Stimulated activated CD8-positive, alpha-beta memory T cell treated with anti-CD3 and anti-CD28 coated beads, Interleukin-15, amount 100 ng/mL, for 4 hours (primary cell): ENCODE data around the gene RNF26.
A peak's percentile ranks its signal among the peaks of the same experiment; 100 is the strongest.

Experiments
- DNase-seq, 2 donors: peaks; one replicate each; pipeline ENCODE4 v3.0.0-alpha.2; 2020; ENCODE audit warnings: low read depth in 2 of 2

RNF26 gene

DNA sequence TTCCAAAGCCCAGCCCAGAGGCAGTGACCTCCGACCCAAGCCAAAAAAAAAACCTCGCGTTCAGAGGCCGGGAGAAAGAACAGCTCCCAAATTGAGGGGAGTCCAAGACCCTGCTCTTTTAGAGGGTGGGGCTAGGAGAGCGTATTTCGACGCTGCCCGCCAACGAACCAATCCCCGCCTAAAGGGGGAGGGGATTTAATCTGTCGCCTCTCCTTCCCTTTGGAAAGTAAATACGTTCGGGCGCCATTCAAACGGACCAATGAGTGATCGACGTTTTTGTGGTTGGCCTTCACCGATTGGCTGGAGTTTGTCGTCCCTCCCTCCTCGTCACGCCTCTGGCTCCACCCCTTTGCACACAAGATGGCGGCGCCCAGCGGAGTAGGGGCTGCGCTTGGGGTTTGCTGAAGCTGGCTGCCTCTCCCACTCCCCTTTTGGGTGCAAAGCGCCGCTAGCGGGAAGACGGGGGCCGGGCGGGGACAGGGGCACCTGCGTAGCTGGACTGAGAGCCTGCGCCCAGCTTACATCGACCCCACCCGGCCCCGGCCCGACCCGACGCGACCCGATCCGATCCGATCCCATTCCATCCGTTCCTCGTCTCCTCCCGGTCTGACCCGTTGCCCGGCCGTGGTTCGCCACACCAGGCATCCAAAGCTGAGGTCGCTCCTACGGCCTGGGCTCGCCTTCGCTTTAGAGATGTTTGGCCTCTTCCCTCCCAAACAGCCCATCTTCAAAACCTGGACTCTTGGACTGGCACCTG lies at the start of gene RNF26:
Gene RNF26 (plus strand): TSS at position 354 of the 757 bp plus-strand sequence. CDS start 596 bp downstream, outside the sequence.
- peak; percentile 78 to 92 for DNase-seq

DNA sequence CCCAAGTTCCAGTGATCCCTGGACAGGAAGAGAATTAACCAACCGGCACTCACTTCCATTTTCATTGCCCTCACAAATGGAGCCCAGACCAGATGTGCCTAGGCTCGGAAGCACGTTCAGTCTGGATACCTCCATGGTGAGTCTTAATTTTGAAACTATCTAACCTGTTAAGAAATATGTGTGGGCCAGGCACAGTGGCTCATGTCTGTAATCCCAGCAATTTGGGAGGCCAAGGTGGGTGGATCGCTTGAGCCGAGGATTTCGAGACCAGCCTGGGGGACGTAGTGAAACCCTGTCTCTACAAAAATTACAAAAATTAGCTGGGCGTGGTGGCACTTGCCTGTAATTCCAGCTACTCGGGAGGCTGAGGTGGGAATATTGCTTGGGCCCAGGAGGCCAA lies 48.9 kb upstream of the RNF26 start:
- no peak for DNase-seq

DNA sequence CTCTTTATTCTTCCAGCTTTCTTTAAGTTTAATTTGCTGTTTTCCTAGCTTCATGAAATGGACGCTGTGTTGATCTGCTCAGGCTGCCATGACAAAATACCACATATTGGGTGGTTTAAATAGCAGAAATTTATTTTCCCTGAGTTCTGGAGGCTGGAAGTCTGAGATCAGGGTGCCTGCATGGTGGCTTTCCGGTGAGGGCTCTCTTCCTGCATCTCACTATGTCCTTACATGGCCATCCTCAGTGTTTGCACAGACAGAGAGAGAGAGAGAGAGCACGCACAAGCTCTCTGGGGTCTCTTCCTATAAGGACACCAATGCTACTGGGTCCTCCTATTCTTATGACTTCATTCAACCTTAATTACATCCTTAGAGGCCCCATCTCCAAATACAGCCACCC lies 46.1 kb upstream of the RNF26 start:
- DNase-seq = no peak

DNA sequence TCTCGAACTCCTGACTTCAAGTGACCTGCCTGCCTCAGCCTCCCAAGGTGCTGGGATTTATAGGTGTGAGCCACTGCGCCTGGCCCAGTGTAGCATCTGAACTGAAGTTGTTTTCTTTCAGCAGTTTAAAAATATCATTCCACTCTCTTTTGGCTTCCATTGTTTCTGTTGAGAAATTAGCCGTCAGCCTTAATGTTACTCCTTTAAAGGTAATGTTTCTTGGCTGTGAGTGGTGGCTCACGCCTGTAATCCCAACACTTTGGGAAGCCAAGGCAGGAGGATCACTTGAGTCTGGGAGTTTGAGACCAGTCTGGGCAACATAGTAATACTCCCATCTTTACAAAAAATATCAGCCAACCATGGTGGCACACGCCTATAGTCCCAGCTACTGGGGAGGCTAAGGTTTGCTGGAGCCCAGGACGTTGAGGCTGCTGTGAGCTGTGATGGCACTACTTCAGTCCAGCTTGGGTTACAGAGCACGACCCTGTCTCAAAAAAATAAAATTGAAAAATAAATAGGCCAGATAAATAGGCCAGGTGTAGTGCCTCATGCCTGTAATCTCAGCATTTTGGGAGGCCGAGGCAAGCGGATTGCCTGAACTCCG lies 43.3 kb upstream of the RNF26 start:
- DNase-seq = no peak

DNA sequence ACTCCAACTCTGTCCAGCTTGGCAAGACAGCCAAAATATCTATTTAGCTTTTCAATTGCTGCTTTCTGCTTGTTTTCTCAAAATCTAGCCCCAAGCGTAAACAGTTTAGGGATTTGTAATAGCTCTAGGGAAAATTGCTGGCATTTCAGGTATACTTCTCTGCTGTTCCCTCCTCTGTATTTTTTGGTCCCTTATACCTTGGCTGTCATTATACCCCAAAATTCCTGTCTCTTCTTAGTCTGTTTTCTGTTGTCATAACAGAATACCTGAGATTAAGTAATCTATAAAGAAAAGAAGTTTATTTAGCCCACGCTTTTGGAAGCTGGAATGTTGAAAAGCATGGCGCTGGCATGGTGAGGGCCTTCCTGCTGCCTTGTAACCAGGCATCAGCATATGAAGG lies 40.9 kb upstream of the RNF26 start:
- DNase-seq = no peak

DNA sequence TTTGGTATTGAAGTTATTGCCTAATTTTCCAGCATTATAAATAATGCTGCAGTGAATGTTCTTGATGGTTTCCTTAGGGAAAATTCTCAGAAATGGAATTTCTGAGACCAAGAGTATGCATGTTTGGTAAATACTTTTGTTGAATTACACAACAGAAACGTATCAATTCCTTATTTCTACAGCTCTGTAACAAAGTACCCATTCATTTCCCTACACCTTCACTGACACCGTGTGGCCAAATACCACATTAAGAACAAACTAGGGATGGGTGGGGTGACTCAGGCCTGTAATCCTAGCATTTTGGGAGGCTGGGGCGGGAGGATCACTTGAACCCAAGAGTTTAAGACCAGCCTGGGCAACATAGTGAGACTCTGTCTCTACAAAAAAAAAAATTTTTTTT lies 39.1 kb upstream of the RNF26 start:
- no peak for DNase-seq

DNA sequence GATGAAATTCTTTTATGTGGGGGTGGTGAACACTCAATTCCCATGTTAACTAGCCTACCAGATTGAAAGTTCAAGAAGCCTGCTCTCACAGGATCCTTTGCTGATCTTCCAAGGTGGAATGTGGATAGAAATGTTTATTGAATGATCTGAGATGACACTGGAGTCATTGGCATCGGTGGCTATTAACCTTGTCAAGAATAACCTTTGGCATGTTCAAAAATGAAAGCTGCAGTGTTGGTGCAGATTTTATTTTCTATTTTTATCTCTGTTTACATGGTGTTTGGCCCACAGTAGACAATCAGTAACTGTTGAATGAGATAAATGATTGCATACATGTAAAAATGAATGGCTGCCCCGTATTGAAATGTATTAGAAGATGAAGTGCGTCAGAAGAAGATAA lies 36.4 kb upstream of the RNF26 start:
- DNase-seq = no peak

DNA sequence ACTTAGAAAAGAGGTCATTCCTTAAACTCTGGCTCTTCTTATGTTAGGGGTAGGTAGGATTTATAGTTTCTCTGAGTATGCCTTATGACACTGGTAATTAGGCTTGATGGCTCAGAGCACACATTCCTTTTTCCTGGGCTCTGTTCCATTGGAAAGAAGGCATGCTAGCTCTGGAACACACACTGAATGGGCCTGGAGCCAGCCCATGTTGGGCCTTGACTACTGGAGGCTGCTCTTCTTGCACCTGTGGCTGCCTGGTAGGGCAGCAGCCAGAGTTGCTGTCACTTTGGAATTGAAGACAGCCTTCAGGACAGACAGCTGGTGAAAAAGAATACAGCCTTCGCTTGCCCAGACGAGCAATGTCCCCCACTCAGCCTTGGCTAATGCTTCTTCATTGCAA lies 35.6 kb upstream of the RNF26 start:
- no peak for DNase-seq

DNA sequence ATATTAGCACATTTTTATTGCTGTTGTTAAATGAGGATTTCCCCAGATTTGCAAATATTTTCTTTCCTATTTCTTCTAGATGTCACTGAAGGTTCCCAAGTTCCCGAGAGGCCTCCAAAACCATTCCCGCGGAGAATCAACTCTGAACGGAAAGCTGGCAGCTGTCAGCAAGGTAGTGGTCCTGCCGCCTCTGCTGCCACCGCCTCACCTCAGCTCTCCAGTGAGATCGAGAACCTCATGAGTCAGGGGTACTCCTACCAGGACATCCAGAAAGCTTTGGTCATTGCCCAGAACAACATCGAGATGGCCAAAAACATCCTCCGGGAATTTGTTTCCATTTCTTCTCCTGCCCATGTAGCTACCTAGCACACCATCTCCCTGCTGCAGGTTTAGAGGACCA lies 34.9 kb upstream of the RNF26 start:
- DNase-seq = no peak

DNA sequence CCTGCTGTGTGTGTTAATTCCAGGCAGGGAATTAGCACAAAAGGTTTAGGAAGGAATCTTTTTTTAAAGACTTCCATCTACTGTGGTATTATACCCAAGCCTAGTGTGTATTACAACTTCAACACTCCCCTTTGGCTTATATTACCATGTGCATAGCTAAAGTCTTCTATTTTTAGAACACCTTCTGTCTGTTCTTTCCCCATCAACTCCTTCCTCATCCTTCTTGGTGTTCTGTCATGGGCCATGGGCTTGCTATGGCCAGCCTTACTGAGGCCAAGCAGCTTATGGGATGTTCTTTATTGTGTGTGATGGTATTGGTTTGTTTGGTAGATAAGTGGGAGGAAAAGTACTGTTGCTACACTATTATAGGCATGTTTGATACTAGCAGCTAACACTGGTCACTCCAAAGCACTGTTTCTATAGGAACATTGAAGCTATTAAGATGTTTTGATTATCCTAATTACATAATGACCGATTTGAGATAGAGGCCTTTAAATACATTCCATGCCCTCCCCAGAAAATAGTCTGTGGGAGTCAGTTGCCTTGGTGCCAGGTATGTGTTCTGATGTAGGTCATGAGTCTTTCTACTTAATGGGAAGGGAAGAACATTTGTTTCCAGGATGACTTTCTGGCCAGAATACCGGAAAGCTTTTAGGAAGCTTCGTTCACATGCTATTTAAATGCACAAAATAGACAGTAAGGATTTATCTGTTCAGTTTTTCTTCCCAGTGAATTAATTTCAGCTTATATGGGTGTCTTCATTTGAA lies 33.9 kb upstream of the RNF26 start:
- DNase-seq = no peak

DNA sequence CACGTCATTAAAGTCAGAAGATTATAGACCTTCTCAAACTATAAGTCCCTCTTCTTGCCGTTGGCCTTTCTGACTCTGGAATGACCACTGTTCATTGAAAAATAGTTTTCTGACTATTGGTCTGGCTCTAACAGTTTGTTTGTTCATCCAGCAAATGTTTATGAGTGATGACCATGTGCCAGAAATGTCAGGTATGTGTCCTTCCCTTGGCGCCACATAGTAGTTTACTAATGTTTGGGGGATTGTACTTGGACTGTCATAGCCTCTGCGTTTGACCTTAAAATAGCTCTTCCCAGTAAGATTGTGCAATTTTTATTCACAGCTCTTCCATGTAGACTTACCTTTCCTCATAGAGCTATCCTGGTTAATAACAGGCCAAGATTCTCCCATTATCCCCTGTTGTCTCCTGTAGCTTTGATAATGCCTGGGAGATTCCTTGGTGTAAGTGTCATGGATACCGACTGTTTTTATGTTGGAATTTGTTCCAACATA lies 31.1 kb upstream of the RNF26 start:
- no peak for DNase-seq

DNA sequence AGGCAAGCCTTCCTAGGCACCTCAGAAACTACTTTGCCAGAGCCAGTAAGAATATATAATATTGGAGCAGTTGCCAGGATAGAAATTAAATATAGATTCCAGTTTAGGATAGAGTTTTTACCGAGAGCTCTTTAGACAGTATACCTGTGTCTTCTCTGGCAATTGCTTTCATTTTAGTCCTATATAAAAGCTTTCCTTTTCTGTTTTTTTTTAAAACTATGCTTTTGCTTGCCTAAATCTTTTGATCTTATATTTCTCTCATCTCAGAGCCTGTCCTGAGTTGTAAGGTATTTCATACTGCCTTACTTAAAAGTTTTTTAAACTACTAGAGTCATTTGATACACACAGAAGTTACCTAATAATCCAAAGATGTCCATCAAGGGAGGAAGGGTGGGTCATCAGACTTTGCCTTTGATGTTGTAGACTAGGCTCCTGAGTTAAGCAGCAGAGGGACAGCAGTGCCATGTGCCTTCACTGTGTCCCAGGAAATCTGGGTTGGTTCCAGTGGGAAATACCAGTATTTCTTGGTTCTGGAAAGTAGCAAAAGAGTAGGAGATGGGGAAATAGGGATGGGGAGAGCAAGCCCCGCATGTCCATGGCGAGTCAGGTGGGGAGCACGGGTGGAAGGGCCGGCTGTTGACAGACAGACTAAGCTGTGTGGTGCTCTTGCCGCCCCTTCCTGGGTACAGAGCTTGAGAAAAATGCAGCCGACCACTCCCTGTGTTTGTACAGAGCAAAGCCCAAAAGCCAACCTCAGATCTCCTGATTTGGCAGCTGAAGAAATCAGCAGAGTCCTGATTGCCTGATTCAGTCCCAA lies 28.6 kb upstream of the RNF26 start:
- no peak for DNase-seq

DNA sequence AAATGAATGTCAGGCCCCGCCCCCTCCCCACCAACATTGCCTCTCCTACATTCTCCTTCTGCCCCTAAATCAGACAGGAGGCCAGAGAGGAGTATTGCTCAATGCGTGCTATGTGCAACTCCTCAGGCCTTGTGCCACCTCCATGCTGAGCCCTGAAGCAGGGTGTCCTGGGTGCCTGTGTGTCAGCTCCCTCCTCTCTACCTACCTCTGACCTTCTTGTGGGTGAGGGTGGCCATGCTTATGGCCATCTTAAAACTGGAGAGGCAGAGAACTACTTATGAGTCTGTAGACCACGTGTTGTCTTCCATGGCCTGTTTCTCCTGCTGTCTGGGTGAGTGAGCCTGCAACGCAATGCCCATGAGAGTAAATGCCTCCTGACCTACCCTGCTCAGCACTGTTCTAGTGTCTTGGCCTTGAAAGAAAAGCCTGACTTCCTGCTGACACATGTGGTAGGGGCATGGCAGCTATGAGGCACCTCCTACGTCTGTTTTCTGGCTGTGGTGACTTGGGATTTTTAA lies 27.9 kb upstream of the RNF26 start:
- no peak for DNase-seq

DNA sequence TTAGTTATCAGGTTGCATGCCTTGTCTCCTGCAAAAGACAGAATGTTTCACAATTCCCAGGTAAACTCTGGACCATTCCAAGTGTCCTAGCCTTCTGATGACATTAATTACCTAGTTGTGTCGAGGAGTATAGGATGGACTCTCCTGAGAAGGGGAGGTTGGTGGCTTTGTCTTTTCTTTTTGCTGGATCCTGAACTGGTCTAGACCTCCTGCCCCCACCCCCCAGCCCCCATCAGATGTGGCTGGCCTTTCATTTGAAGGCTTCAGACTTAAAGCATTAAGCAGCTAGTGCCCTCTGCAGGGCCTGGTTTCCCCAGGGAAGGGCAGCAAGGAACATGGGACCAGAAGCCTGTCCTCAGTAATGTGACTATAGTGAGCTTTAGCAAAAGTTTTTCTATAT lies 27.1 kb upstream of the RNF26 start:
- no peak for DNase-seq

DNA sequence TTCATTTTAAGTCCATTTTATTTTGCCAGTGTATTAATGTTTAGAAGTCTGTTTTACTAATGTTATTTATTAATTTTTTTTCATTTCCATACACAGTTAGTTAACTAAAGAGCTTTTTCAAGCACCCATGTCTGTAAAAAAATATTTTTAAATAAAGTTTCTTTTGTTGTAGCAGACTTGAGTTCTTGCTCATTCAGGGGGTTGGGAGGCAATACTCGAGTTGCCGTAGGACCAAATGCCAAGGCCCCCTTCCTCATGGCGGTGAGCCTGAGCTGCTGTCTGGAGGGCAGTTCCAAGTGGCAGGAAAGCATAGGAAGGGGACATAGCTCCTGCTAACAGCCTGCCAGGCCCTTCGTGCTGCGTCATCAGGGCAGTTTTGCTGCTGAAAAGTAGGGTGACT lies 26.4 kb upstream of the RNF26 start:
- DNase-seq = no peak

DNA sequence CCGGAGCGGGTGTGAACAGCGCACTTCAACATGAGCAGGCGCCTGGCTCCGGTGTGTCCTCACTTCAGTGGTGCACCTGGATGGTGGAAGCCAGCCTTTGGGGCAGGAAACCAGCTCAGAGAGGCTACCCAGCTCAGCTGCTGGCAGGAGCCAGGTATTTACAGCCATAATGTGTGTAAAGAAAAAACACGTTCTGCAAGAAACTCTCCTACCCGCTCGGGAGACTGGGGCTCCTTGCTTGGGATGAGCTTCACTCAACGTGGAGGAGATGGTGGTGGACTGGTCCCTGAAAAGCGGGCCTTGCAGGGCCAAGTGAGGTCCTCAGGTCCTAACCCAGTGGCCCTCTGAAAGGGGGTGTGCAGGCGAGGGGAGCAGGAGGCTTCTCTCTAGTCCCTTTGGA lies 24.9 kb upstream of the RNF26 start:
- no peak for DNase-seq

DNA sequence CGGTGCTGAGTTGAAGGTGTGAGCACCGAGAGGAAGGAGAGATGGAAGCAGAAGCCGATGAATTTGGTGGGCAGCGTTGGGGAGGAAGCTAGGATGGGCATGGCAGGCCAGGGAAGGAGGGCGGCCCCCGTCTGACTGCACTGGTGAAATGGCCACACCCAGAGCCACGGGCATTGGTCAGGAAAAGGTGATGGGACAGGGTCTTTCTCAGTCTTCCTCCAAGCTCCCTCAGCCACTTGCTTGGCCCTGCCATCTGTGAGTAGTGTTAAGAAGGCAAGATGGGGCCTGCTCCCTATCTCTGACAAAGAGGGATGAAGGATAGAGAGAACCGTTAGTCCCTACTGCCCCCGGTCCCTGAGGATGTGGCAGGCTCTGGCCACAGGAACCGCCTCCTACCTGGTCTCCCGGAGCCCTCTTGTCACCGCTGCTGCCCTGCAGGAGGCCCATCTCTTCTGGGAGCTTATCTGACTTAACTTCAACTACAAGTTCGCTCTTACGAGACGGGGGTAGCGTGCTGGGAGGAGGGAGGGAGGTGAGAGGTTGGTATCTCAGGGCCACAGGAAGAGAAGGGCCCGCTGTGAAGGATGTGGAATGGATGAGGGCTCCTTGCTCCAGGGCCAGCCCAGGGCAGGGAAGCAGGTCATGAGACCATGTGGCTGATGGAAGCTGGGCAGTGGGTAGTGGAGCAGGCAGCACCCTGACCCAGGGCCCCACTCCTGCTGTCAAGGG lies 24.2 kb upstream of the RNF26 start:
- no peak for DNase-seq

DNA sequence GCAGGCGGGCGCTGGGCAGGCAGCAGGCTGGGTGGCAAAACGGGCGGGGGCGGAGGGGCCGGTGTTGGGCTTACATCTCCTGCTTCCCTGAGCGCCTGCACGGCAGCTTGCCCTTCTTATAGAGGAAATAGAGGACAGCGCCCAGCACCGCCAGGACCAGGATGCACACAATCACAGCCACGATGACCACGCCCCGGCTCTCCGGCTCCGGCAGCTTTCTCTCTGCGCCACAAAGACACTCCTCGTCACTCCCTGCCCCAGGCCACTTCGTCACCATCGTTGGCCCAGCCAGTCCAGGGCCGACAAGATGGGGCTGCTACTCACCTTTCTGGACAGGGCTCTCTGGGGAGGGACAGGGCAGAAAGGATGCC lies 23.7 kb upstream of the RNF26 start:
- DNase-seq = no peak

DNA sequence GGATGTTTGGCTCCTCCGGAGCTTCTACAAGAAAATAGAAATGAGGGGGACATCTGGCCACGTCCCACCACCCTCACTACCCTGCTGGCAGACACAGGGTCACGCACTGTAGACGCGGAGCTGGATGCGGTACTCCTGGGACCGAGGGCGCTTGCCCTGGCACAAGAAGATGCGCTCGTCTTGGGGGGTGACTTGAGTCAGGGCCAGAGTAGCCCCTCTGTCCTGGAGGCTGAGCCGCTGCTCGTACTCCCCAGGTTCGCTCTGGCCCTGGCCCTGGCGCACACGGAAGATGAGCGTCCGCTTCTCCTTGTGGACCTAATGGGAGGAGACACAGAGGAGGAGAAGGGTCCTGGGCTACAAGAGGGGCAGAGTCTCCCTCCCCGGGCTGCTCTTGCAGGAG lies 19.6 kb upstream of the RNF26 start:
- DNase-seq = no peak

DNA sequence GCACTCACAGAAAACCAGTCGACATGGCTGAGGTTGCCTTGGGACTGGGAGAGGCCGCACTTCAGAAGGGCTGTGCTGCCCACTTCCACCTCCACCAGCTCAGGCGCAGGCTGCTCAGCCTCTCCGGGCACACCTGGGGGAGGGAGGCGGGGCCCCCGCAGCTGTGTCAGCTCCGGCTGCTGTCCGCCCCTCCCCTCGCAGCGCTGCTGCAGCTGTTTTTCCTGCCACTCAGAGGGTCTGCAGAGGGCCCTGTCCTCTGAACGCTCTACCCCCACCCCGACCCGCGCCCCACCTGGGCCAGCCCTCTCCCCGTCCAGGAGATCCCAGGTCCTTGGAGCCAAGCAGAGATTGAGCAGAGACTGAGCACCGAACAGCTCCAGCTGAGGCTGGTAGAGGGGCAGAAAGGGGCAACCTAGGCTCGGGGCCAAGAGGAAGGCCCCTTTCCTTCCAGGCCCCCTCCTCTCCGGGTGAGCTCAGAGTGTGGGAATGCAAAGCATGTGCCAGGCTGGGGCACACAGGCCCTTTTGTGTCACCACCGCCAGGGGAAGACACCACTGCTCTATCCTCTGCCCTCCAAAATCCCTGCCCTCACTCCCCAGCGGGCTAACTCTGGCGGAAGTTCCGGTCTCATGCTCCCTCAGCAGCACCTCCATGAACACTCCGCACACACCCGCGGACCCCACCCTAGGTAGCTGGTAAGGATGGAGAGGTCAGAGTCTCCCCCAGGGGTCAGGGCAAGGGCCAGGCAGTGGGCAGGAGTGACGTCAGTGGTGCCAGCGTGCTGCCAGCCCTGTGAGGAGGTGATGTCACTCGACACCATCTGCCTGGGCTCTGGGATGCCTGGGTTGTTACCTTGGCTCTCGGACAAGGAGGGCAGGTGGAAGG lies 19.0 kb upstream of the RNF26 start:
- no peak for DNase-seq
